Rectal smooth muscle tissue (tissue), 1 donor: ENCODE measurements around the gene FLRT2.

ENCODE experiments used
- H3K27ac ChIP-seq: one replicate; pipeline ENCODE4 v1.7.0; 2013; ENCODE audit warnings: low read depth, low read length, inconsistent platforms
- H3K27me3 ChIP-seq: one replicate; pipeline ENCODE4 v1.7.0; 2013; ENCODE audit warnings: low read length; ENCODE audit not compliant: control insufficient read depth, insufficient read depth
- H3K36me3 ChIP-seq: one replicate; pipeline ENCODE4 v1.7.0; 2013; ENCODE audit warnings: low read length; ENCODE audit not compliant: control insufficient read depth, insufficient read depth
- H3K4me1 ChIP-seq: one replicate; pipeline ENCODE4 v1.7.0; 2013; ENCODE audit warnings: low read length; ENCODE audit not compliant: control insufficient read depth, insufficient read depth
- H3K4me3 ChIP-seq: one replicate; pipeline ENCODE4 v1.7.0; 2013; ENCODE audit warnings: low read length
- H3K9ac ChIP-seq: one replicate; pipeline ENCODE4 v1.7.0; 2013; ENCODE audit warnings: low read length

The FLRT2 gene, protein sequence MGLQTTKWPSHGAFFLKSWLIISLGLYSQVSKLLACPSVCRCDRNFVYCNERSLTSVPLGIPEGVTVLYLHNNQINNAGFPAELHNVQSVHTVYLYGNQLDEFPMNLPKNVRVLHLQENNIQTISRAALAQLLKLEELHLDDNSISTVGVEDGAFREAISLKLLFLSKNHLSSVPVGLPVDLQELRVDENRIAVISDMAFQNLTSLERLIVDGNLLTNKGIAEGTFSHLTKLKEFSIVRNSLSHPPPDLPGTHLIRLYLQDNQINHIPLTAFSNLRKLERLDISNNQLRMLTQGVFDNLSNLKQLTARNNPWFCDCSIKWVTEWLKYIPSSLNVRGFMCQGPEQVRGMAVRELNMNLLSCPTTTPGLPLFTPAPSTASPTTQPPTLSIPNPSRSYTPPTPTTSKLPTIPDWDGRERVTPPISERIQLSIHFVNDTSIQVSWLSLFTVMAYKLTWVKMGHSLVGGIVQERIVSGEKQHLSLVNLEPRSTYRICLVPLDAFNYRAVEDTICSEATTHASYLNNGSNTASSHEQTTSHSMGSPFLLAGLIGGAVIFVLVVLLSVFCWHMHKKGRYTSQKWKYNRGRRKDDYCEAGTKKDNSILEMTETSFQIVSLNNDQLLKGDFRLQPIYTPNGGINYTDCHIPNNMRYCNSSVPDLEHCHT

DNA sequence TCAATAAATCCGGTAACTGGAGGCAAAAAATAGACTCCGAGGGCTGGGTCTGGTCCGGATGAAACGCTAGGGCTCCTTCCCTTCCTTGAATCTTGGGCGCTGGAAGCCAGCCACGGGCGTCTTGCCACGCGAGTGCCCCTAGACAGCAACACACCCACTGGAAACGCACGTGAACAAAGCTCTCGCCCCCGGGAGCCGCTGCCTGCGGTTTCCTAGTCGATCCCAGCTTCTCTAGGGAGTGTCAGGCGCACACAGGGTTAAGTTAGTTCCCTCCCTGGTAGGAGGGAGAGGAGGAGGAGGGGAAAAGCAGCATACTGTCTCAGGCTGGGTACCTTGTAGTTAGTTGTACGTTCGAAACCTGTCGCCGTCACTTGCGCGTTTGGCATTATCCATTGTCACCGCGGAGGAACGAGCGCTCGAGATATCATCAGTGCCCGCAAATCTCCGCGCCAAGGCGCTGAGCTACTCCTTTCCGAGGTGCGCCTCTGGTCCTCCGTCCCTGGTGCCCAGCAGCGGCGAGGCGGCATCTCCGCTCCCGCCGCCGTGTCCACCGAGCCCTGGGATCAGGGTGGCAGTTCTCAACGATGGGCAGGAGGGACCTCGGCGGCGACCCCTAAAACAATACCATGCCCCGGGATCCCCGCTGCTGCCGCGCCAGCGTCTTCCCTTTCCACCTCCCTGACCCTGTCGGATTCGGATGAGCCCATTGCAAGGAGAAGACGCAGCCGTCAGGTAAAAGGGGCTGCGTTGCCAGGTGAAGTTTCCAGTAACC is at the start of gene FLRT2:
Gene FLRT2 (plus strand): TSS at position 342 of the 772 bp plus-strand sequence. CDS start 91,371 bp downstream, outside the sequence.
- Histone ChIP-seq H3K27me3 (peaks cover 4% of the 10 kb centered on the region), H3K4me1 (peaks cover 4% of the 10 kb centered on the region), H3K4me3 (peak within 1 kb of the TSS; percentile 72), H3K36me3 (no peaks in the 10 kb centered on the region), H3K27ac (peak within 1 kb of the TSS; percentile 39), H3K9ac (no peak within 1 kb of the TSS)

DNA sequence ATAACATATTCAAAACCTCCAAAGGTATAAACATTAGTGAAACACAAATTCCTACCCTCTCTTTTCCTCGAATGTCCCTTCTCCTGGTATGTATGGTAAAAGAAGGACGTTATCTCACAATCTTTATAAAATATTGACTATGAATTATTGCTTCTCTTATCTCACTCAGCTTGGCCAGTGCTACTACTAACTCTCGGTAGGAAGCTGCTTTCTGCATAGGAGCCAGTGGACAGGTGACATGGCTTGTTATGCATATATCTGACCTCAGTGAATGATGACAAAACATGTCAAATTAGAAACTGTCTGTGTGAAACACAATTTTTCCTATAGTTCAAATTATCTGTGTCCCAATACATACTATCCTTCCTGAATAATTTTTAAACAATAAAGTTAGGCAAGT is 48.5 kb upstream of the FLRT2 start:
- H3K4me3 ChIP-seq = no peak overlapping the region
- no peaks in the 10 kb centered on the region for H3K27me3 ChIP-seq
- no peaks in the 10 kb centered on the region for H3K4me1 ChIP-seq
- H3K27ac ChIP-seq = no peak overlapping the region
- H3K9ac ChIP-seq = no peak overlapping the region
- no peaks in the 10 kb centered on the region for H3K36me3 ChIP-seq

GRCh38 chr14:85482552-85482951 is 47.4 kb upstream of the FLRT2 start:
- Histone ChIP-seq H3K9ac (no peak overlapping the region), H3K27me3 (no peaks in the 10 kb centered on the region), H3K4me1 (no peaks in the 10 kb centered on the region), H3K27ac (no peak overlapping the region), H3K4me3 (no peak overlapping the region), H3K36me3 (no peaks in the 10 kb centered on the region)

GRCh38 chr14:85483037-85483436 is 46.9 kb upstream of the FLRT2 start:
- H3K4me3 ChIP-seq = no peak overlapping the region
- H3K9ac ChIP-seq = no peak overlapping the region
- H3K4me1 ChIP-seq = no peaks in the 10 kb centered on the region
- no peak overlapping the region for H3K27ac ChIP-seq
- H3K36me3 ChIP-seq = no peaks in the 10 kb centered on the region
- no peaks in the 10 kb centered on the region for H3K27me3 ChIP-seq

DNA sequence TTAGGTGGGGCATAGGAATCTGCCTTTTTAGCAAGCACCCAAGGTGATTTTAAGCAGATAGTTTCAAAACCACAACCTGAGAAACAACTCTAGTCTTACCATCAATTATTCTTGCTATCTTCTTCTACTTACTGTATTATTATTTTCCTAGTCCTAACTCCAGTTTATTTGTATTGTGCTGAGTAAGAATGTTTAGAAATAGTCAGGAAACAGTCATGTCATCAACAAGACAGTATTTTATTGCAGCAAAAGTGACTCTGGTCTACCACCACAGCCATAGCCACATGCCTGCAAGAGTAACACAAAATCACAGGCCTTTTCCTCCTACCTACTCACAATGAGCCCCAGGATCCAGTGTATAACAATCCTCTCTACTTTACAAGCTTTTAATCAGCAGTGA is 46.3 kb upstream of the FLRT2 start:
- Histone ChIP-seq H3K27ac (no peak overlapping the region), H3K4me3 (no peak overlapping the region), H3K9ac (no peak overlapping the region), H3K36me3 (no peaks in the 10 kb centered on the region), H3K4me1 (no peaks in the 10 kb centered on the region), H3K27me3 (no peaks in the 10 kb centered on the region)

- H3K27me3 ChIP-seq = no peaks in the 10 kb centered on the region
- no peak overlapping the region for H3K9ac ChIP-seq
- no peaks in the 10 kb centered on the region for H3K4me1 ChIP-seq
- no peak overlapping the region for H3K4me3 ChIP-seq
- H3K27ac ChIP-seq = no peak overlapping the region
- no peaks in the 10 kb centered on the region for H3K36me3 ChIP-seq
Observed at GRCh38 chr14:85487215-85487614, 42.7 kb upstream of the FLRT2 start.

- H3K9ac ChIP-seq = no peak overlapping the region
Observed at GRCh38 chr14:85501751-85502150, 28.2 kb upstream of the FLRT2 start.

GRCh38 chr14:85508863-85509262 is 21.1 kb upstream of the FLRT2 start:
- Histone ChIP-seq H3K36me3 (no peaks in the 10 kb centered on the region), H3K4me3 (no peak overlapping the region), H3K27ac (no peak overlapping the region), H3K27me3 (no peaks in the 10 kb centered on the region), H3K9ac (no peak overlapping the region), H3K4me1 (no peaks in the 10 kb centered on the region)

More at GRCh38 chr14:85501751-85502150, 28.2 kb upstream of the FLRT2 start:
- H3K4me1 ChIP-seq = no peaks in the 10 kb centered on the region
- H3K27ac ChIP-seq = no peak overlapping the region
- H3K36me3 ChIP-seq = no peaks in the 10 kb centered on the region
- no peak overlapping the region for H3K4me3 ChIP-seq
- no peaks in the 10 kb centered on the region for H3K27me3 ChIP-seq

- Histone ChIP-seq H3K27ac (no peak overlapping the region), H3K4me3 (no peak overlapping the region), H3K9ac (no peak overlapping the region), H3K4me1 (no peaks in the 10 kb centered on the region), H3K27me3 (no peaks in the 10 kb centered on the region), H3K36me3 (no peaks in the 10 kb centered on the region)
Observed at GRCh38 chr14:85512451-85512850, 17.5 kb upstream of the FLRT2 start.

DNA sequence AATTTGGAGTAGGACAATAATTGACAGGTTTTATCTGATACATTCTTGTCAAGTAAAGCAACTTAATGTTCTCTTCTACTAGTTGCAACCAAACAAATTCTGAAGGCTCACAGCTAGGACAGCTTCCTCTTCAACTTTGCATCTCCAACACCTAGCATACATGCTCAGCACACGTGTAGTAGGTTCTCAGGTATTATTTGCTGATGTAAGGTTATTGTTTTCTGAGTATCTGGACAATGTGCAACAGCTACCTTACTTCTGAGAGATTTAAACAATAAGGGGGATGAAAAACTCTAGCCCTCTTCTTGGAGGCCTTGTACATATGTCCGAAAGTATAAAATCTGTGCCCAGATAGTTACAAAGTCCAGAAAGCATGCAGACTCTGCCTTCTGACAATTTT is 15.5 kb upstream of the FLRT2 start:
- Histone ChIP-seq H3K27ac (no peak overlapping the region), H3K27me3 (no peaks in the 10 kb centered on the region), H3K9ac (no peak overlapping the region), H3K36me3 (no peaks in the 10 kb centered on the region), H3K4me1 (no peaks in the 10 kb centered on the region), H3K4me3 (no peak overlapping the region)

DNA sequence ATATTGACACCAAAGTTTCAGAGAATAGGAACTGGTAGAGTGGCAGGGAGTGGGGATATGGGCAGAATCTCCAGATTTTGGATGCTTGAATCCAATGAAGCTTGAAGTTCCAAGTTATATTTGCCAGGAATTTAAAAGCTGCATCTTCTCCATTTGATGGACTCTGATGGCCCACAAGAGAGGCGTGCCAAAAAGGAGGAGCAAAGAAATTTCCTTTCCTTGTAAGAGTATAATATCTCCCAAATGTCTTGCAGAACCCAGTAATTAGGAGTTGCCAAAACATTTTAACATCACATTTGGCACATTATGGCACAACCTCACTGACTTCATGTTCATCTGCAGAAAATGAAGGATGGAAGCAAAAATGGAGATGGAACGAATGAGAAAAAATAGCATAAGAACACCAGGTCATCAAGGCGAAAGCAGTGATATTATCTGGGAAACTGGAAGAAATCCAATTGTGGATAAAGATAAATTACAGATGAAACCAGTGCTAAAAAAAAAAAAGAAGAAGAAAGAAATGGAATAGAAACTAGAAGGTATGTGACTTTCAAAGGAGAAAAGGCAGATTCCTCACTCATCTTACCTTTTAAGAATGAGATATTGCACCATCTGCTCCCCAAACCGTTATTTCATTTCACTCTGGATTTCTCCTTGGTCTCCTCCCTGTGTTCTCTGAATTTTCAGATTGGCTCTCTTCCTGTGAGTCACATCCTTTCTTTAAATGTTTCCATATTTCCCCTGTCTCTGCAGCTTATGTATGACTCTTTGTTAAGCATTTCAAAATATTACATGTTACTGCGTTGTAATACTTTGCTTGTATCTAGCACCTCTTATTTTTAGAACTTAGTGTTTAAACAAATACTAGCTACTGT is 13.5 kb upstream of the FLRT2 start:
- Histone ChIP-seq H3K4me3 (no peak overlapping the region), H3K4me1 (no peaks in the 10 kb centered on the region), H3K36me3 (no peaks in the 10 kb centered on the region), H3K27ac (no peak overlapping the region), H3K27me3 (no peaks in the 10 kb centered on the region), H3K9ac (no peak overlapping the region)
